GM23338 (cell line): ENCODE data around the gene CABP2. TPM values are rescaled to one million over a fixed set of nuclear protein-coding genes. Genes with fewer than 3 reads are reported as not detected.
A peak's percentile ranks its signal among the peaks of the same experiment; 100 is the strongest.

Source experiments
- ATAC-seq: fragments of 200-7000 bp; cut with Tn5 transposase; 3 replicates; pipeline ENCODE4 v1.9.1; 2020
- DNase-seq: peaks from one replicate; pipeline ENCODE4 v3.0.0-alpha.2; 2015; ENCODE audit warnings: low spot score
- H2AFZ ChIP-seq: fragments of 200-600 bp; sonication (generic); 2 replicates; pipeline ENCODE4 v1.8.0; 2016; ENCODE audit warnings: antibody characterized with exemption, mild to moderate bottlenecking, moderate library complexity
- H3F3A ChIP-seq: fragments of 200-600 bp; sonication (generic); replicated peaks from 2 replicates; pipeline ENCODE4 v1.8.0; 2017; ENCODE audit warnings: antibody characterized with exemption, mixed run types, low read depth
- H3K27ac ChIP-seq: fragments of 200-600 bp; sonication (generic); 2 replicates; pipeline ENCODE4 v1.6.1; 2016; ENCODE audit warnings: low read depth
- H3K27me3 ChIP-seq: fragments of 200-600 bp; sonication (generic); 2 replicates; pipeline ENCODE4 v1.8.0; 2016; ENCODE audit warnings: mild to moderate bottlenecking, mixed run types, moderate library complexity; ENCODE audit not compliant: insufficient read depth
- H3K36me3 ChIP-seq: fragments of 200-600 bp; sonication (generic); 2 replicates; pipeline ENCODE4 v1.8.0; 2016; ENCODE audit warnings: mild to moderate bottlenecking; ENCODE audit not compliant: insufficient read depth
- H3K4me1 ChIP-seq: fragments of 200-600 bp; sonication (generic); 2 replicates; pipeline ENCODE4 v1.8.0; 2016; ENCODE audit warnings: mild to moderate bottlenecking, moderate library complexity; ENCODE audit not compliant: insufficient read depth
- H3K4me2 ChIP-seq: fragments of 200-600 bp; sonication (generic); 2 replicates; pipeline ENCODE4 v1.7.1; 2017; ENCODE audit warnings: mixed run types
- H3K4me3 ChIP-seq: fragments of 200-600 bp; sonication (generic); 2 replicates; pipeline ENCODE4 v1.6.1; 2016; ENCODE audit warnings: mixed run types
- H3K79me2 ChIP-seq: fragments of 200-600 bp; sonication (generic); replicated peaks from 2 replicates; pipeline ENCODE4 v1.8.0; 2017; ENCODE audit warnings: mild to moderate bottlenecking; ENCODE audit not compliant: insufficient read depth
- H3K9me2 ChIP-seq: fragments of 200-600 bp; sonication (generic); 2 replicates; pipeline ENCODE4 v1.8.0; 2017; ENCODE audit not compliant: insufficient read depth
- H4K20me1 ChIP-seq: fragments of 200-600 bp; sonication (generic); replicated peaks from 2 replicates; pipeline ENCODE4 v1.8.0; 2017; ENCODE audit warnings: mild to moderate bottlenecking; ENCODE audit not compliant: insufficient read depth
- H3K27ac Mint-ChIP-seq: 2 replicates; pipeline ENCODE4 v1.8.0; 2020; ENCODE audit warnings: inconsistent platforms, mild to moderate bottlenecking, moderate library complexity, mixed read lengths
- H3K27me3 Mint-ChIP-seq: 3 replicates; pipeline ENCODE4 v1.8.0; 2022; ENCODE audit warnings: low read depth, mild to moderate bottlenecking, moderate library complexity, mixed read lengths, inconsistent platforms; ENCODE audit not compliant: insufficient read depth, poor library complexity
- H3K36me3 Mint-ChIP-seq: 3 replicates; pipeline ENCODE4 v1.8.0; 2021; ENCODE audit warnings: low read depth, mild to moderate bottlenecking, inconsistent platforms, moderate library complexity, mixed read lengths
- H3K4me1 Mint-ChIP-seq: 3 replicates; pipeline ENCODE4 v1.8.0; 2020; ENCODE audit warnings: mild to moderate bottlenecking, inconsistent platforms, mixed read lengths
- H3K4me3 Mint-ChIP-seq: 3 replicates; pipeline ENCODE4 v1.8.0; 2021; ENCODE audit warnings: moderate library complexity, mild to moderate bottlenecking, inconsistent platforms, mixed read lengths
- H3K9me3 Mint-ChIP-seq: 3 replicates; pipeline ENCODE4 v1.8.0; 2020; ENCODE audit warnings: moderate library complexity, mild to moderate bottlenecking, inconsistent platforms, mixed read lengths
- EZH2 ChIP-seq: fragments of 200-600 bp; sonication (generic); IDR thresholded peaks from one replicate; pipeline ENCODE4 v1.8.0; 2017; ENCODE audit warnings: antibody characterized with exemption, mild to moderate bottlenecking, low read depth; ENCODE audit not compliant: unreplicated experiment
- EZH2phosphoT487 ChIP-seq: fragments of 200-600 bp; sonication (generic); IDR thresholded peaks from one replicate; pipeline ENCODE4 v1.8.1; 2018; ENCODE audit warnings: antibody characterized with exemption; ENCODE audit not compliant: unreplicated experiment
- STAT1 ChIP-seq: IDR thresholded peaks from one replicate; pipeline ENCODE4 v1.6.1; 2016; ENCODE audit warnings: antibody characterized with exemption; ENCODE audit not compliant: unreplicated experiment
- polyA plus RNA-seq: library from polyadenylated mRNA; unstranded; fragments of >200 nt; fragmentation: Nextera tagmentation; extraction: Ambion mirVana; gene quantifications from 2 replicates; pipeline ENCODE4 v1.2.1, GENCODE V29; 2016
- total RNA-seq: library from RNA; depleted of rRNA; stranded (reverse); fragments of >200 nt; shearing (Covaris generic); gene quantifications from 2 replicates; pipeline ENCODE4 v1.2.3, GENCODE V29; 2014
- TF ChIP-seq, protein P1 (sequence below): IDR thresholded peaks from one replicate; pipeline ENCODE4 v1.6.1; 2018; ENCODE audit warnings: antibody characterized with exemption; ENCODE audit not compliant: unreplicated experiment
- TF ChIP-seq, protein P2 (sequence below), 2 experiments: fragments of 200-600 bp in 1 of 2; sonication (generic) in 1 of 2; conservative IDR thresholded peaks; 2 replicates each; pipeline versions ENCODE4 v1.5.1 to v1.6.1; 2016 to 2017; ENCODE audit warnings: antibody characterized with exemption in 2 of 2, low read depth in 2 of 2, mild to moderate bottlenecking in 2 of 2, moderate library complexity in 1 of 2
- TF ChIP-seq, protein P3 (sequence below): IDR thresholded peaks from 2 replicates; pipeline ENCODE4 v1.6.1; 2016; ENCODE audit warnings: antibody characterized with exemption

CABP2 gene
- total and polyA plus RNA-seq, 2 experiments from 2014 or later, result not detected

DNA sequence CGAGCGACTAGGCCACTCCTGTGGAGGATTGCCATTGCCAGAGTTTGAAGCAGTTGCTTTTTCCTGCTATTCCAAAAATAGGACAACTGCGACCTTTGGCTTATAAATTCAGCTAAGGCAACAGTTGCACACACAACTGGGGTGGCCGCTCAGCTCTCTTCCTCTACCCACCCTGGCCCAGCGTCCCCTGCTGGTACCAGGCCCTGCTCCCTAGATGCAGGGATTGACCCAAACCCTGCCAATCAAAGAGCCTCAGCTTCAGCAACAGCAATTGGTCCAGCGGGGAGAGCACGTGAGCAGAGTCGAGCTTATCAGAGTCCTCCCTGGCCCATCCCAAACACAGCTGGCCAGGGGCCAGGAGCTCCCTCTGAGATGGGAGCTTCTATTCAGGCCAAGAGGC is 22.0 kb upstream of the CABP2 start (continued):
- TF ChIP-seq STAT1, result no peak
- TF ChIP-seq, protein P1, sequence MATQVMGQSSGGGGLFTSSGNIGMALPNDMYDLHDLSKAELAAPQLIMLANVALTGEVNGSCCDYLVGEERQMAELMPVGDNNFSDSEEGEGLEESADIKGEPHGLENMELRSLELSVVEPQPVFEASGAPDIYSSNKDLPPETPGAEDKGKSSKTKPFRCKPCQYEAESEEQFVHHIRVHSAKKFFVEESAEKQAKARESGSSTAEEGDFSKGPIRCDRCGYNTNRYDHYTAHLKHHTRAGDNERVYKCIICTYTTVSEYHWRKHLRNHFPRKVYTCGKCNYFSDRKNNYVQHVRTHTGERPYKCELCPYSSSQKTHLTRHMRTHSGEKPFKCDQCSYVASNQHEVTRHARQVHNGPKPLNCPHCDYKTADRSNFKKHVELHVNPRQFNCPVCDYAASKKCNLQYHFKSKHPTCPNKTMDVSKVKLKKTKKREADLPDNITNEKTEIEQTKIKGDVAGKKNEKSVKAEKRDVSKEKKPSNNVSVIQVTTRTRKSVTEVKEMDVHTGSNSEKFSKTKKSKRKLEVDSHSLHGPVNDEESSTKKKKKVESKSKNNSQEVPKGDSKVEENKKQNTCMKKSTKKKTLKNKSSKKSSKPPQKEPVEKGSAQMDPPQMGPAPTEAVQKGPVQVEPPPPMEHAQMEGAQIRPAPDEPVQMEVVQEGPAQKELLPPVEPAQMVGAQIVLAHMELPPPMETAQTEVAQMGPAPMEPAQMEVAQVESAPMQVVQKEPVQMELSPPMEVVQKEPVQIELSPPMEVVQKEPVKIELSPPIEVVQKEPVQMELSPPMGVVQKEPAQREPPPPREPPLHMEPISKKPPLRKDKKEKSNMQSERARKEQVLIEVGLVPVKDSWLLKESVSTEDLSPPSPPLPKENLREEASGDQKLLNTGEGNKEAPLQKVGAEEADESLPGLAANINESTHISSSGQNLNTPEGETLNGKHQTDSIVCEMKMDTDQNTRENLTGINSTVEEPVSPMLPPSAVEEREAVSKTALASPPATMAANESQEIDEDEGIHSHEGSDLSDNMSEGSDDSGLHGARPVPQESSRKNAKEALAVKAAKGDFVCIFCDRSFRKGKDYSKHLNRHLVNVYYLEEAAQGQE, result no peak

DNA sequence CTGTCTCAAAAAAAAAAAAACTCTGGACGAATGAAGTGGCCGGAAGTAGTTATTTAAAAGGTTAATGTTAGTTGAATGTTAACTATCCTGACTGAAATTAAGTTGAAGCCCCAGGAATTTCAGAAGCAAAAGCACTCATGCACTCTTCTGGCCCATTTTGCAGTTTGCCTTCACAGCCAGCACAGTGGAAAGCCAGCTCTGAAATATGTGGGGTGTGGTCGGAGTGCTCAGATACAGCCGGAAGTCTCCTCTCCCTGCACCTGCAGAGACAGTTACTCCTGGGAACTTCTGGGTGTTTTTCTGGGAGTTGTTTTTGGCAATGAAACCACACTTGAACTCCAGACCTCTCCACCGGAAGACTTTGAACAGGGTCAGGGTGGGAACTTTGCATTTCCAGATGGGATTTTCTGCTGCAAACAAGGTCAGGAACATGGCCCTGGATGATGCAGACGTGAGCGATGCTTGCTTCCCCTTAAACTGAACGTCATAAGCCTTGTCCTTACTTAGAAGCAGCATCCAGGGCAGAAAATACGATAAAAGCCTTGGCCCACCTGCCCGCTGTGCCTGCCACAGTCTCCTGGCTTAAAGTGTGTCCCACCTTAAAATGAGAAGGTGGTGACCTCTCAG is 21.5 kb upstream of the CABP2 start:
- Histone ChIP-seq H3K79me2 (no peaks in the 10 kb centered on the region), H4K20me1 (no peaks in the 10 kb centered on the region), H3K36me3 (no peaks in the 10 kb centered on the region), H3K9me2 (no peaks in the 10 kb centered on the region), H3K4me2 (no peak overlapping the region), H3K27ac (no peak overlapping the region), H2AFZ (peak overlapping the region; percentile 80; the same call in 1 of the 2 replicates), H3K4me3 (no peak overlapping the region), H3K27me3 (no peaks in the 10 kb centered on the region), H3K4me1 (0 out of 2 replicates have a peak, but pooled peaks cover 5% of the 10 kb centered on the region), H3F3A (no peaks in the 10 kb centered on the region)
- no peak overlapping the region for H3K4me3 Mint-ChIP-seq
- TF ChIP-seq, protein P2, sequence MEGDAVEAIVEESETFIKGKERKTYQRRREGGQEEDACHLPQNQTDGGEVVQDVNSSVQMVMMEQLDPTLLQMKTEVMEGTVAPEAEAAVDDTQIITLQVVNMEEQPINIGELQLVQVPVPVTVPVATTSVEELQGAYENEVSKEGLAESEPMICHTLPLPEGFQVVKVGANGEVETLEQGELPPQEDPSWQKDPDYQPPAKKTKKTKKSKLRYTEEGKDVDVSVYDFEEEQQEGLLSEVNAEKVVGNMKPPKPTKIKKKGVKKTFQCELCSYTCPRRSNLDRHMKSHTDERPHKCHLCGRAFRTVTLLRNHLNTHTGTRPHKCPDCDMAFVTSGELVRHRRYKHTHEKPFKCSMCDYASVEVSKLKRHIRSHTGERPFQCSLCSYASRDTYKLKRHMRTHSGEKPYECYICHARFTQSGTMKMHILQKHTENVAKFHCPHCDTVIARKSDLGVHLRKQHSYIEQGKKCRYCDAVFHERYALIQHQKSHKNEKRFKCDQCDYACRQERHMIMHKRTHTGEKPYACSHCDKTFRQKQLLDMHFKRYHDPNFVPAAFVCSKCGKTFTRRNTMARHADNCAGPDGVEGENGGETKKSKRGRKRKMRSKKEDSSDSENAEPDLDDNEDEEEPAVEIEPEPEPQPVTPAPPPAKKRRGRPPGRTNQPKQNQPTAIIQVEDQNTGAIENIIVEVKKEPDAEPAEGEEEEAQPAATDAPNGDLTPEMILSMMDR (conservative IDR thresholded peaks at IDR 0.05; ENCODE audit: low read depth in 2 of 2), result no peak
- TF ChIP-seq EZH2phosphoT487, result no peak
- no peak for TF ChIP-seq EZH2
- TF ChIP-seq, protein P3, sequence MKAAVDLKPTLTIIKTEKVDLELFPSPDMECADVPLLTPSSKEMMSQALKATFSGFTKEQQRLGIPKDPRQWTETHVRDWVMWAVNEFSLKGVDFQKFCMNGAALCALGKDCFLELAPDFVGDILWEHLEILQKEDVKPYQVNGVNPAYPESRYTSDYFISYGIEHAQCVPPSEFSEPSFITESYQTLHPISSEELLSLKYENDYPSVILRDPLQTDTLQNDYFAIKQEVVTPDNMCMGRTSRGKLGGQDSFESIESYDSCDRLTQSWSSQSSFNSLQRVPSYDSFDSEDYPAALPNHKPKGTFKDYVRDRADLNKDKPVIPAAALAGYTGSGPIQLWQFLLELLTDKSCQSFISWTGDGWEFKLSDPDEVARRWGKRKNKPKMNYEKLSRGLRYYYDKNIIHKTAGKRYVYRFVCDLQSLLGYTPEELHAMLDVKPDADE, result no peak
- no peak for TF ChIP-seq STAT1
- H3K27ac Mint-ChIP-seq, result no peak overlapping the region
- DNase-seq, result no peak
- ATAC-seq, result no peak
- H3K4me1 Mint-ChIP-seq, result peaks cover 5% of the 10 kb centered on the region
- H3K9me3 Mint-ChIP-seq, result peaks cover 3% of the 10 kb centered on the region
- peaks cover 3% of the 10 kb centered on the region for H3K27me3 Mint-ChIP-seq
- no peaks in the 10 kb centered on the region for H3K36me3 Mint-ChIP-seq
